GM12891 (cell line): Measurements from ENCODE around the gene GARIN3.

Source experiments
- PAX5 ChIP-seq: IDR thresholded peaks from 2 replicates; pipeline ENCODE4 v1.6.1; 2011; ENCODE audit warnings: low read length, moderate library complexity, mild to moderate bottlenecking; ENCODE audit not compliant: insufficient read depth, severe bottlenecking
- POLR2A ChIP-seq: IDR thresholded peaks from 2 replicates; pipeline ENCODE4 v1.6.1; 2011; ENCODE audit warnings: low read depth, low read length, control low read depth
- POLR2AphosphoS5 ChIP-seq: IDR thresholded peaks from 2 replicates; pipeline ENCODE4 v1.6.1; 2011; ENCODE audit warnings: low read depth, low read length, control low read depth
- POU2F2 ChIP-seq: IDR thresholded peaks from 2 replicates; pipeline ENCODE4 v1.6.1; 2011; ENCODE audit warnings: low read depth, mild to moderate bottlenecking, control low read depth, low read length, moderate library complexity
- SPI1 ChIP-seq: IDR thresholded peaks from 2 replicates; pipeline ENCODE4 v1.6.1; 2011; ENCODE audit warnings: low read depth, low read length, control low read depth
- TAF1 ChIP-seq: IDR thresholded peaks from 2 replicates; pipeline ENCODE4 v1.6.1; 2011; ENCODE audit warnings: low read depth, low read length, control low read depth

DNA sequence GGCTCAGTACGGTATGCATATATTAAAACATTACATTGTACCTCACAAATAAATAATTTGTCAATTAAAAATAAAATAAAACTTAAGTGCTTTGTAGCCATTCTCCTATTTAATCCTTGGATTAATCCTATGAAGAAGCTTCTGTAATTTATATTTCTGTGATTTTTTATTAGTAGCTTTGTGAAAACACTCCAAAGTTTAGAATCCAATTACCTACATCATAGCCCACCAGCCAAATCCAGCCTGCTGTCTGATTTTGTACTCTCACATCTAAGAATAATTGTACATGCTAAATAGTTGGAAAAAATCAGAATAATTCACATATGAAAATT is 33.8 kb downstream of the GARIN3 start:
- TF ChIP-seq POLR2A (no peak), POLR2AphosphoS5 (no peak), PAX5 (no peak), TAF1 (no peak), SPI1 (no peak), POU2F2 (no peak)
